Tibial artery (tissue), 4 donors: Measurements from ENCODE around the gene LCE2D.
"Not testable (repeated sequence)": the region's sequence is repeated elsewhere in the genome, so short reads cannot be mapped to it uniquely, and the experiment has no call there.

Source experiments
- DNase-seq, 2 donors: peaks; one replicate each; pipeline ENCODE4 v3.0.0-alpha.2; 2019
- H3K27ac ChIP-seq, 2 donors: fragments of 200-600 bp; sonication (generic) in 1 of 2; 1 replicate in 1 of 2; 2 replicates in 1 of 2; pipeline ENCODE4 v1.5.1; 2018 to 2019; ENCODE audit warnings: mild to moderate bottlenecking in 1 of 2
- H3K27me3 ChIP-seq, 2 donors: fragments of 200-600 bp; sonication (generic) in 1 of 2; one replicate each; pipeline versions ENCODE4 v1.5.1 to v1.6.0; 2016 to 2019
- H3K36me3 ChIP-seq, 3 donors: fragments of 200-600 bp; sonication (generic) in 2 of 3; one replicate each; pipeline ENCODE4 v1.5.1; 2016 to 2019; ENCODE audit warnings: mild to moderate bottlenecking in 2 of 3
- H3K4me1 ChIP-seq, 4 donors: fragments of 200-600 bp; sonication (generic) in 2 of 4; 1 replicate in 3 of 4; 2 replicates in 1 of 4; pipeline ENCODE4 v1.5.1; 2016 to 2019
- H3K4me3 ChIP-seq, 2 donors: fragments of 200-600 bp; sonication (generic) in 1 of 2; 1 replicate in 1 of 2; 2 replicates in 1 of 2; pipeline ENCODE4 v1.5.1; 2018 to 2019; ENCODE audit warnings: mild to moderate bottlenecking in 2 of 2
- H3K9me3 ChIP-seq, 3 donors: fragments of 200-600 bp; sonication (generic) in 1 of 3; one replicate each; pipeline ENCODE4 v1.5.1; 2016 to 2019
- intact Hi-C: fragments of 100-400 bp; cut with DNase I; formaldehyde crosslinking; loops from one replicate; pipeline ENCODE4 v1.15.0; 2023; ENCODE audit warnings: low total_unique reads
- TF ChIP-seq, protein P1 (sequence below), 2 experiments: fragments of 200-600 bp in 1 of 2; fragments of 450-650 bp in 1 of 2; IDR thresholded peaks; one replicate each; pipeline ENCODE4 v1.5.1; 2017 to 2019; ENCODE audit warnings: antibody characterized with exemption in 2 of 2, mild to moderate bottlenecking in 1 of 2, moderate library complexity in 1 of 2

The LCE2D gene

DNA sequence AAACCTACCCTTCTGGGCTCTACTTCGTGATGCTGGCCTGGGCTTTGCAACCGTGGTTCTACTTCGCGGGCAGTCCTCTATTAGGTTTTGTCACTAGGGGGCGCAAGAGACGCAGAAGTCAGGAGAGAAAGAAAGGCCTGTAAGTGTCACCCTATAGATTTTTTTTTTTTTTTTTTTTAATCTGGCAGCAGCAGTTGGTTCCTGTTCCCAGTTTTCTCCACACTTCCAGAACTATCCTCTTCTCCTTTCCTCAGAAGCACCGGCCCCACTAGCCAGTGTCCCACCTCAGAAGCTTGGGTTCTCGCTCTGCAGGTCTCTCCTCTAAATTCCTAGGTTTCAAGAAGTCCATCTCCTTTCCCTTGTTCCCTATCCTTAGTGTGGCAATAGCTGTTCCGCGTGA is 9.1 kb upstream of the LCE2D start:
- DNase-seq, result no peak
- no peaks in the 10 kb centered on the region for H3K27me3 ChIP-seq
- H3K36me3 ChIP-seq, result no peaks in the 10 kb centered on the region
- H3K4me1 ChIP-seq, result no peaks in the 10 kb centered on the region
- no peak overlapping the region for H3K27ac ChIP-seq
- intact Hi-C loops, result no loop called here
- TF ChIP-seq, protein P1, sequence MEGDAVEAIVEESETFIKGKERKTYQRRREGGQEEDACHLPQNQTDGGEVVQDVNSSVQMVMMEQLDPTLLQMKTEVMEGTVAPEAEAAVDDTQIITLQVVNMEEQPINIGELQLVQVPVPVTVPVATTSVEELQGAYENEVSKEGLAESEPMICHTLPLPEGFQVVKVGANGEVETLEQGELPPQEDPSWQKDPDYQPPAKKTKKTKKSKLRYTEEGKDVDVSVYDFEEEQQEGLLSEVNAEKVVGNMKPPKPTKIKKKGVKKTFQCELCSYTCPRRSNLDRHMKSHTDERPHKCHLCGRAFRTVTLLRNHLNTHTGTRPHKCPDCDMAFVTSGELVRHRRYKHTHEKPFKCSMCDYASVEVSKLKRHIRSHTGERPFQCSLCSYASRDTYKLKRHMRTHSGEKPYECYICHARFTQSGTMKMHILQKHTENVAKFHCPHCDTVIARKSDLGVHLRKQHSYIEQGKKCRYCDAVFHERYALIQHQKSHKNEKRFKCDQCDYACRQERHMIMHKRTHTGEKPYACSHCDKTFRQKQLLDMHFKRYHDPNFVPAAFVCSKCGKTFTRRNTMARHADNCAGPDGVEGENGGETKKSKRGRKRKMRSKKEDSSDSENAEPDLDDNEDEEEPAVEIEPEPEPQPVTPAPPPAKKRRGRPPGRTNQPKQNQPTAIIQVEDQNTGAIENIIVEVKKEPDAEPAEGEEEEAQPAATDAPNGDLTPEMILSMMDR (IDR thresholded peaks at IDR 0.05), result no peak
- no peak overlapping the region for H3K4me3 ChIP-seq
- H3K9me3 ChIP-seq, result no peaks in the 10 kb centered on the region

DNA sequence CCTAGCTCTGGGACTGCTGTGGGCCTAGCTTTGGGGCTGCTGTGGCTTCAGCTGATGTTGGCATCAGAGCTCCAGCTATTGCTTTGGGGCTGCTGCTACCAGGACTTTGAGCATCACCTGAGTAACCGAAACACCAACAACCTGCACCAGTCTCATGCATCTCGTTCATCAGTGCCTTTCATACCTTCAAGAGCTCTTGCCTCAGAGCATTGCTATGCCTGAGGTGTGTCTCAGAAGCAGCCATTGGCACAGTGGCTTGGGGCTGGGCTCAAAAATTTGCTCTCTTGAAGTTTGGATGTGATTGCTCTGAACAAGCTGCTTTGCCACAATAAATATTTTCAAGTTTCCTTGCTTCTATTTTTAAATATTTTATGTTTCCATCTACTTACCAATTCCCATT is 6.7 kb upstream of the LCE2D start:
- no peak for DNase-seq
- Histone ChIP-seq H3K36me3 (no peaks in the 10 kb centered on the region), H3K27me3 (no peaks in the 10 kb centered on the region), H3K4me3 (no peak overlapping the region), H3K4me1 (no peaks in the 10 kb centered on the region), H3K9me3 (no peaks in the 10 kb centered on the region), H3K27ac (no peak overlapping the region)
- TF ChIP-seq, protein P1 (IDR thresholded peaks at IDR 0.05), result no peak
- intact Hi-C loops, result no loop called here

GRCh38 chr1:152657677-152658076 is 5.5 kb upstream of the LCE2D start:
- intact Hi-C loops, result no loop called here
- no peaks in the 10 kb centered on the region for H3K36me3 ChIP-seq
- no peak overlapping the region for H3K4me3 ChIP-seq
- no peak for DNase-seq
- H3K4me1 ChIP-seq, result no peaks in the 10 kb centered on the region
- H3K9me3 ChIP-seq, result no peaks in the 10 kb centered on the region
- TF ChIP-seq, protein P1 (IDR thresholded peaks at IDR 0.05), result no peak
- H3K27ac ChIP-seq, result no peak overlapping the region
- H3K27me3 ChIP-seq, result no peaks in the 10 kb centered on the region

DNA sequence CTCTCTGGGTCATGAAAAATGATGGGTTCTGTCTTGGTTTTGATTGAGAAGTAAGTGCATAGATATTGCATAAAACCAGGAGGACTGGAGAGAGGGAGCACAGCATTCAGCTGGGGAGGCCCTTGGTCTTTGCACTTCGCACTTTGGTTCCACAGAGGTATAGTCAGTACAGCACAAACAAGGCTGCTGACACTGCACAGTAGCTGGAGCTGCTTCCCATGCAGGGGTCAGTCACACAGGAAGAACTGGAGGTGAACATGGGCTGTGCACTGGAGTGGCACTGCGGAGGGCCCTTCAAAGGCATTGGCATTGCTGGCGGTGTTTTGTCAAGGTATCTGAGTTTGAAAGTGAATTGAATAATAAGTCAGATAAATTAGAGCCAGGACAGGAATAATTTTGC is 4.5 kb upstream of the LCE2D start:
- TF ChIP-seq, protein P1 (IDR thresholded peaks at IDR 0.05), result no peak
- Histone ChIP-seq H3K4me1 (no peaks in the 10 kb centered on the region), H3K36me3 (no peaks in the 10 kb centered on the region), H3K9me3 (no peaks in the 10 kb centered on the region), H3K4me3 (no peak overlapping the region), H3K27ac (no peak overlapping the region), H3K27me3 (no peaks in the 10 kb centered on the region)
- intact Hi-C loops, result no loop called here
- no peak for DNase-seq

GRCh38 chr1:152666171-152666570 is 3.0 kb downstream of the LCE2D start:
- H3K27me3 ChIP-seq, H3K36me3 ChIP-seq, DNase-seq, intact Hi-C loops, H3K9me3 ChIP-seq, H3K4me3 ChIP-seq, H3K4me1 ChIP-seq, H3K27ac ChIP-seq: not testable (repeated sequence)

- no peak for DNase-seq
- Histone ChIP-seq H3K36me3 (no peaks in the 10 kb centered on the region), H3K4me3 (no peak overlapping the region), H3K27ac (no peak overlapping the region), H3K9me3 (no peaks in the 10 kb centered on the region), H3K27me3 (peaks cover 0 to 3% of the 10 kb centered on the region in 2 donors), H3K4me1 (no peaks in the 10 kb centered on the region)
- intact Hi-C loops, result no loop called here
- TF ChIP-seq, protein P1 (IDR thresholded peaks at IDR 0.05), result no peak
These were observed 4.5 kb downstream of the LCE2D start for GRCh38 chr1:152667648-152668047.
